Neural cell (in vitro differentiated cells): ENCODE results near the gene IL15RA. TPM values are rescaled to one million over a fixed set of nuclear protein-coding genes. Genes with fewer than 3 reads are reported as not detected.

ENCODE experiments used
- H2AFZ ChIP-seq: fragments of 200-600, 300-800 bp; sonication (generic), shearing (Covaris generic); 2 replicates; pipeline ENCODE4 v1.6.0; 2014; ENCODE audit warnings: low read depth, mild to moderate bottlenecking, antibody characterized with exemption, low read length, moderate library complexity
- H3F3A ChIP-seq: fragments of 200-600 bp; shearing (Covaris generic); 2 replicates; pipeline ENCODE4 v1.6.1; 2016; ENCODE audit warnings: mild to moderate bottlenecking, moderate library complexity, mixed read lengths, antibody characterized with exemption, low read length; ENCODE audit not compliant: insufficient read depth, poor library complexity, severe bottlenecking
- H3K27ac ChIP-seq: fragments of 200-600, 300-800 bp; sonication (generic), shearing (Covaris generic); 2 replicates; pipeline ENCODE4 v1.5.1; 2014; ENCODE audit warnings: mild to moderate bottlenecking, low read length, moderate library complexity
- H3K27me3 ChIP-seq: fragments of 300-800, 200-600 bp; sonication (generic), shearing (Covaris generic); 2 replicates; pipeline ENCODE4 v1.6.0; 2014; ENCODE audit warnings: mild to moderate bottlenecking, low read depth, low read length, moderate library complexity; ENCODE audit not compliant: insufficient read depth
- H3K36me3 ChIP-seq: fragments of 300-800, 200-600 bp; sonication (generic), shearing (Covaris generic); 2 replicates; pipeline ENCODE4 v1.5.1; 2014; ENCODE audit warnings: mild to moderate bottlenecking, antibody characterized with exemption, low read length, moderate library complexity; ENCODE audit not compliant: insufficient read depth
- H3K4me2 ChIP-seq: fragments of 300-800, 200-600 bp; sonication (generic), shearing (Covaris generic); 2 replicates; pipeline ENCODE4 v1.6.0; 2014; ENCODE audit warnings: mild to moderate bottlenecking, low read length
- H3K4me3 ChIP-seq: fragments of 300-800, 200-600 bp; sonication (generic), shearing (Covaris generic); 2 replicates; pipeline ENCODE4 v1.5.1; 2014; ENCODE audit warnings: mild to moderate bottlenecking, low read length, moderate library complexity
- H3K79me2 ChIP-seq: fragments of 200-600 bp; shearing (Covaris generic); replicated peaks from 2 replicates; pipeline ENCODE4 v1.6.0; 2014; ENCODE audit warnings: mild to moderate bottlenecking, low read length, moderate library complexity; ENCODE audit not compliant: insufficient read depth
- H3K9ac ChIP-seq: fragments of 300-800, 200-600 bp; sonication (generic), shearing (Covaris generic); 2 replicates; pipeline ENCODE4 v1.6.1; 2016; ENCODE audit warnings: mild to moderate bottlenecking, low read length, mixed read lengths
- H3K9me2 ChIP-seq: fragments of 200-600 bp; shearing (Covaris generic); 2 replicates; pipeline ENCODE4 v1.6.1; 2016; ENCODE audit warnings: mild to moderate bottlenecking, low read length, mixed read lengths; ENCODE audit not compliant: insufficient read depth
- H3K9me3 ChIP-seq: fragments of 200-600, 300-800 bp; sonication (generic), shearing (Covaris generic); 2 replicates; pipeline ENCODE4 v1.6.1; 2016; ENCODE audit warnings: mild to moderate bottlenecking, mixed run types, low read length, moderate library complexity, mixed read lengths
- H4K20me1 ChIP-seq: fragments of 200-600 bp; shearing (Covaris generic); 2 replicates; pipeline ENCODE4 v1.6.1; 2016; ENCODE audit warnings: mild to moderate bottlenecking, mixed run types; ENCODE audit not compliant: insufficient read depth
- CTCF ChIP-seq: fragments of 450-650 bp; IDR thresholded peaks from 2 replicates; pipeline ENCODE4 v1.5.1; 2014; ENCODE audit warnings: antibody characterized with exemption, mild to moderate bottlenecking, moderate library complexity; ENCODE audit not compliant: poor library complexity, severe bottlenecking
- EP300 ChIP-seq: fragments of 450-650 bp; conservative IDR thresholded peaks from 2 replicates; pipeline ENCODE4 v1.6.1; 2014; ENCODE audit warnings: antibody characterized with exemption, mild to moderate bottlenecking, moderate library complexity; ENCODE audit not compliant: poor library complexity, severe bottlenecking
- EZH2 ChIP-seq: fragments of 200-600, 300-800 bp; shearing (Covaris generic), sonication (generic); IDR thresholded peaks from 2 replicates; pipeline ENCODE4 v1.6.1; 2014; ENCODE audit warnings: antibody characterized with exemption, low read length, borderline replicate concordance, mild to moderate bottlenecking; ENCODE audit not compliant: insufficient read depth, poor library complexity, severe bottlenecking
- MXI1 ChIP-seq: fragments of 450-650 bp; conservative IDR thresholded peaks from 2 replicates; pipeline ENCODE4 v1.6.1; 2014; ENCODE audit warnings: antibody characterized with exemption, mild to moderate bottlenecking; ENCODE audit not compliant: poor library complexity, severe bottlenecking
- POLR2AphosphoS5 ChIP-seq: IDR thresholded peaks from 2 replicates; pipeline ENCODE4 v1.6.1; 2012
- RAD21 ChIP-seq: fragments of 450-650 bp; conservative IDR thresholded peaks from 2 replicates; pipeline ENCODE4 v1.6.1; 2014; ENCODE audit warnings: antibody characterized with exemption, mild to moderate bottlenecking, moderate library complexity
- REST ChIP-seq: IDR thresholded peaks from 2 replicates; pipeline ENCODE4 v1.6.1; 2012; ENCODE audit warnings: borderline replicate concordance
- SMC3 ChIP-seq: fragments of 450-650 bp; conservative IDR thresholded peaks from 2 replicates; pipeline ENCODE4 v1.6.1; 2014; ENCODE audit warnings: antibody characterized with exemption, mild to moderate bottlenecking, moderate library complexity; ENCODE audit not compliant: poor library complexity
- TAF1 ChIP-seq: IDR thresholded peaks from 2 replicates; pipeline ENCODE4 v1.6.1; 2012; ENCODE audit warnings: low read depth
- polyA plus RNA-seq: library from polyadenylated mRNA; depleted of rRNA; stranded (reverse); fragments of >200 nt; gene quantifications from 2 replicates; pipeline ENCODE4 v1.2.3, GENCODE V29; 2014

The IL15RA gene
- polyA plus RNA-seq, 1 donor from 2014 or later, result not detected

GRCh38 chr10:6010569-6010968 is 33.2 kb upstream of the IL15RA start:
- no peak overlapping the region for H2AFZ ChIP-seq
- H3K9me3 ChIP-seq, result no peaks in the 10 kb centered on the region
- H3F3A ChIP-seq, result no peaks in the 10 kb centered on the region
- no peaks in the 10 kb centered on the region for H3K9me2 ChIP-seq
- H3K4me3 ChIP-seq, result no peak overlapping the region
- no peak overlapping the region for H3K4me2 ChIP-seq
- H3K9ac ChIP-seq, result no peak overlapping the region
- no peaks in the 10 kb centered on the region for H4K20me1 ChIP-seq
- no peak overlapping the region for H3K27ac ChIP-seq
- no peaks in the 10 kb centered on the region for H3K79me2 ChIP-seq
- no peaks in the 10 kb centered on the region for H3K36me3 ChIP-seq
- H3K27me3 ChIP-seq, result no peaks in the 10 kb centered on the region
- TF ChIP-seq RAD21 (no peak), REST (no peak), TAF1 (no peak), MXI1 (no peak), POLR2AphosphoS5 (no peak), EP300 (no peak), SMC3 (no peak), EZH2 (no peak), CTCF (no peak)

- Histone ChIP-seq H3K9me3 (no peaks in the 10 kb centered on the region), H3F3A (no peaks in the 10 kb centered on the region), H3K4me3 (no peak overlapping the region)
These were observed 32.6 kb upstream of the IL15RA start for GRCh38 chr10:6009961-6010360.

More at GRCh38 chr10:6009961-6010360, 32.6 kb upstream of the IL15RA start:
- H3K9me2 ChIP-seq, result no peaks in the 10 kb centered on the region
- H4K20me1 ChIP-seq, result no peaks in the 10 kb centered on the region
- no peaks in the 10 kb centered on the region for H3K36me3 ChIP-seq
- H2AFZ ChIP-seq, result no peak overlapping the region
- no peaks in the 10 kb centered on the region for H3K27me3 ChIP-seq
- H3K9ac ChIP-seq, result no peak overlapping the region
- H3K4me2 ChIP-seq, result no peak overlapping the region
- no peak overlapping the region for H3K27ac ChIP-seq
- TF ChIP-seq CTCF (no peak), MXI1 (no peak), REST (no peak), RAD21 (no peak), TAF1 (no peak), SMC3 (no peak), EZH2 (no peak), EP300 (no peak), POLR2AphosphoS5 (no peak)
- no peaks in the 10 kb centered on the region for H3K79me2 ChIP-seq
